HFF-Myc (cell line): ENCODE data around the gene EYA3.

Experiments
- DNase-seq: peaks from one replicate; pipeline ENCODE4 v3.0.0-alpha.2; 2011; ENCODE audit warnings: low read depth; ENCODE audit errors: extremely low read depth
- H3K4me3 ChIP-seq: replicated peaks from 2 replicates; pipeline ENCODE4 v1.5.1; 2011; ENCODE audit warnings: low read depth, mild to moderate bottlenecking, control low read depth, low read length
- CTCF ChIP-seq: IDR thresholded peaks from 2 replicates; pipeline ENCODE4 v1.5.1; 2012; ENCODE audit warnings: mild to moderate bottlenecking, low read depth, low read length, control low read depth; ENCODE audit errors: missing control alignments

EYA3 gene

DNA sequence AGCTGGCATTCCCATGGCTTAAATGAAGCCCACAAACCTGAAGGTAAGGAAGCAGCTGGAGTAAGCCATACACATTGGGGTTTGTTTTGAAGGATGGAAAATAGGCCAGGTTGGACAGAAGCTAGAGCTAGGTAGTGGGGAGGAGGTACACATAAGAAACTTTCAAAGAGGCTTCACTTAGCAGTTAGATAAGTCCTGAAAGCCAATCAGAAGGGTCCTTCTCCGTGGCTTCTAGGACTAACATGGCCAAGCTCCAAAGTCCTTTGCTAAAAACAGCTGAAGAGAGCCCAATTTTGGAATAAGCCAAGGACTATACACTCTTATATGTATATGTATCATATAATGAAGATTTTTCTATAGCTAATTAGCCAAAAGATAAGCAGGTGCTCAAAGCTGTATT, 1.8 kb downstream of the EYA3 start:
- H3K4me3 ChIP-seq, result peak overlapping the region; percentile 72; the same call in 1 of the 2 replicates

GRCh38 chr1:28085129-28085528, 3.3 kb downstream of the EYA3 start:
- no peak for DNase-seq
- no peak for TF ChIP-seq CTCF
- H3K4me3 ChIP-seq, result no peak overlapping the region

More for the DNA sequence above, 1.8 kb downstream of the EYA3 start:
- no peak for DNase-seq
- no peak for TF ChIP-seq CTCF

DNA sequence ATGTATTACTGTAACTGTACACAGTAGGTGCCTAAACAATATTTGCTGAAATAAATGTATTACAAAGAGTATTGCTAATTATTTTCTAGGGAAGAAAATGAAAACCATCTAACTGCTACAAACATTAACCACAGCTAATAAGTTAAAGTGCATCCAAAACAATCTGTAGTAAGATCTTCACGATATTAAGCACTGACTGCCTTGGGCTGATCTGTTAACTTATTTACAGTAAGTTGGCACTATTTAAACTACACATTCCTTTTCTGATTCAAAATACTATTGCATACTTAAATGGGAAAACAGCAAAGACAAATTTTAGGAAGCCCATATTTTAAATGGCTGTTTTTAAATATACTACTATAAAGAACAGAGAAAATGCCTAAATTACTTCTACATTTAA, 4.5 kb downstream of the EYA3 start:
- TF ChIP-seq CTCF, result no peak
- no peak overlapping the region for H3K4me3 ChIP-seq
- DNase-seq, result no peak

GRCh38 chr1:28078680-28079626, 9.5 kb downstream of the EYA3 start:
- H3K4me3 ChIP-seq, result no peak overlapping the region
- TF ChIP-seq CTCF, result no peak
- no peak for DNase-seq

- no peak for TF ChIP-seq CTCF
- H3K4me3 ChIP-seq, result no peak overlapping the region
- DNase-seq, result no peak
Measured at GRCh38 chr1:28078262-28078661, 10.1 kb downstream of the EYA3 start.

DNA sequence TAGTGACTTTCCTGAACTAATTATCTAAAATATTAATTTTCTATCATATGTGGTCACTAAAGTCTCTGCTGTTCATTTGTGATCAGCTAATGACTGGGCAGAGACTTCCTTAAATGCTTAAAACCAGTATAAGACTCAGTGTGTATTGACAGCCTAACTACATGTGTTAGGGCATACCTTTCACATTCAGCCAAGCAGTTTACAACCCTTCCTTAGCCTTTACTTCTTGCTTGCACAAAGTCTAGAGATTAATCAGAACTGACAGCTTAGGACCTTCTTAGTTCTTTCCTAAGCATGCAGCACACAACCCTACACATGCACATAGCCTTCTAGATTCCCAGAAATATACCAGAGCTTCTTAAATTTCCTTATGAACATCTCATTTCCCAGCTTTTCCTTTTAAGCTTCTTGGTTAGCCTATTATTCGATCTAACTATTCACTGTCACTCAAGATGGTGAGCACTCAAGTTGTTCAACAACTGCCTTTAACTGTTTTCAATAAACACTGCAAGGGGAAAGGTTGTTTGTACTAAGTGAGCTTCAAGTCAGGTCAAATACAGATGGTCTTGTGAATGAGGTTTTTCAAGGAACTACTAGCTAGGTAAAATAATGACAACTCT, 13.4 kb downstream of the EYA3 start:
- no peak for DNase-seq
- no peak for TF ChIP-seq CTCF

More for the DNA sequence above, 13.4 kb downstream of the EYA3 start:
- no peak overlapping the region for H3K4me3 ChIP-seq
